NCI-H2081 (cell line): ENCODE results near the gene SLC13A3.

Experiments used
- DNase-seq, 2 experiments: peaks; one replicate each; lab custom pipeline; 2025; lab: John Stamatoyannopoulos, UW

SLC13A3 gene, protein sequence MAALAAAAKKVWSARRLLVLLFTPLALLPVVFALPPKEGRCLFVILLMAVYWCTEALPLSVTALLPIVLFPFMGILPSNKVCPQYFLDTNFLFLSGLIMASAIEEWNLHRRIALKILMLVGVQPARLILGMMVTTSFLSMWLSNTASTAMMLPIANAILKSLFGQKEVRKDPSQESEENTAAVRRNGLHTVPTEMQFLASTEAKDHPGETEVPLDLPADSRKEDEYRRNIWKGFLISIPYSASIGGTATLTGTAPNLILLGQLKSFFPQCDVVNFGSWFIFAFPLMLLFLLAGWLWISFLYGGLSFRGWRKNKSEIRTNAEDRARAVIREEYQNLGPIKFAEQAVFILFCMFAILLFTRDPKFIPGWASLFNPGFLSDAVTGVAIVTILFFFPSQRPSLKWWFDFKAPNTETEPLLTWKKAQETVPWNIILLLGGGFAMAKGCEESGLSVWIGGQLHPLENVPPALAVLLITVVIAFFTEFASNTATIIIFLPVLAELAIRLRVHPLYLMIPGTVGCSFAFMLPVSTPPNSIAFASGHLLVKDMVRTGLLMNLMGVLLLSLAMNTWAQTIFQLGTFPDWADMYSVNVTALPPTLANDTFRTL

DNA sequence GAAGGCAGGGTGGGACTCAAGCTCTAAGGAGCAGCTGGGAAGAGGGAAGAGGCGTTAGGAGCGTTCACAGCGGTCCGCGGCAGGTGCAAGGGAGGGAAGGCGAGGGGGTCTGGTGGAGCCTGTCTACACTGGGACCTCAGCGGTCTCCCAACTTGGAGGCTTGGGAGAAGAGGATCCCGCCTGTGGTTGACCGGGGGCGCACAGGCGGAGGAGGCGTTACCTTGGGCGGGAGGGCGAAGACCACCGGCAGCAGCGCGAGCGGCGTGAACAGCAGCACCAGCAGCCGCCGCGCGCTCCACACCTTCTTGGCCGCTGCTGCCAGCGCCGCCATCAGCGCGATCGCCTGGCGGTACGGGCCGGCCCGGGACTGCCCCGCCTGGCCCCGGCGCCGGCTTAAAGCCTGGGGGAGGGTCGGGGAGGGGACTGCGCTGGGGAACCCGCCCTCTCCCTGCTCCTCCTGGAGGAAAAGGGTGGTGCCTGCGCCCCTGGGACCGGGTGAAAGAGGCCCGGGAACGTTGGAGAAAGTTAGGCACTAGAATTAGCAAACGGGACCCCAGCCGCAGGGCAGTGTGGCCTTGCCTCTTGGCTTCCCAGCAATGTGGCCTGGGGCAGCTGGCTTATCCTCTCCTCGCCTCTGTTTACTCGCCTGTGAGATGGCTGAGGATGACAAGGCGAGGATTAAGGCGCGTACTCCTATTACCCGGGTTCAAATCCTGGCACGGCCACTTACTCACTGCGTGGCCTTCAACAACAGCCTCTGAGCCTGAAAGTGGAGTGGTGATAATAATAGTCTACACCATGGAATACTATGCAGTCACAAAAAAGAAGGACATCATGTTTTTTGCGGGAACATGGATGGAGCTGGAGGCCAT, at the start of gene SLC13A3:
SLC13A3 (minus strand) TSS at position 369 of the 872 bp plus-strand sequence; CDS start at position 331, 38 bp downstream.
- no peak for DNase-seq

DNA sequence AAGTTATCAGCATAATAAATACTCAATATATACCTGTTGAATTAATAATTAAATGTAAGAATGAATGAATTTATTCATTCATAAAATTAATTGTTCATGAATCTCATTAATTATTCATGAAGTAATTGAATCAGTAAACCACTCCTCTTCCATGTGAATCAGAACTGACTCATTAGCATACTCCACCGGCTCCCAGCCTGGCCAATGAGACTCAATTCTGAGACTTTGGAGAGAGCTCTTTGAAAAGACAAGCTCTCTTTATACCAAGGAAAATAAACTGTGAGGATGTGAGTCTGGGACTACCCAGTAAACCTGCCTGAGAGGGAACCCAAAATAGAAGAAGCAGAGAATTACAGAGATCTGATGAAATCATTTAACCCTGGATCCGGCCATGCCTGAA, 49.8 kb upstream of the SLC13A3 start:
- no peak for DNase-seq

GRCh38 chr20:46700481-46700880, 49.2 kb upstream of the SLC13A3 start:
- DNase-seq = no peak

DNA sequence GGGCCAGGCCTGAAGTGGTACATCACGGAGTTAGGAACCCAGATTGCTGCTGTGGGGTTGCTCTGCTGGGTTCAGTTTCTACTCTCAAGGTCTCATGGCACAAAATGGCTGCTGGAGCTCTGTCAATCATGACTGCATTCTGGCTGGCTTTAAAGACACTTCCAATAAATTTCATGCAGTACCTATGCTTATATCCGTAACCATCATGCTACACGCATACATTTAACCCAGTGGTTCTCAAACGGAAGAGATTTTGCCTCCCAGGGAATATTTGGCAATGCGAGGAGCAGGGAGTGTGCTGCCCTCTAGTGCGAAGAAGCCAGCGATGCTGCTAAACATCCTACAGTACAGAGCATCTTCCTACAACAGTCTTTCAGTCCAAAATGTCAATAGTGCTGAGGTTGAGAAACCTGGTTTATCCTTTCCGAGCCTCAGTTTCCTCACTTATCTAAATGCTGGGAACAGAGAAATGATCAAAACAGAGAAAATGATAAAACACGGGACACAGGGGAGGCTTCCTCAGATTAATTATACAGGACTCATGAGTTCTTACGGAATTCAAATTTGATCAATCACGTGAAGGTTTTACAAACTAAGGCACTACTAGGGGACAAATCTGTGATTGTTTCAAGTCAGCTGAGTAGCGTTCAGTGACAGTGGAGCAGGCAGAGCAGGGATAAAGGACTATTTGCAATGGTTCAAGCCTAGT, 48.5 kb upstream of the SLC13A3 start:
- DNase-seq = no peak

GRCh38 chr20:46698788-46699187, 47.5 kb upstream of the SLC13A3 start:
- DNase-seq = no peak

DNA sequence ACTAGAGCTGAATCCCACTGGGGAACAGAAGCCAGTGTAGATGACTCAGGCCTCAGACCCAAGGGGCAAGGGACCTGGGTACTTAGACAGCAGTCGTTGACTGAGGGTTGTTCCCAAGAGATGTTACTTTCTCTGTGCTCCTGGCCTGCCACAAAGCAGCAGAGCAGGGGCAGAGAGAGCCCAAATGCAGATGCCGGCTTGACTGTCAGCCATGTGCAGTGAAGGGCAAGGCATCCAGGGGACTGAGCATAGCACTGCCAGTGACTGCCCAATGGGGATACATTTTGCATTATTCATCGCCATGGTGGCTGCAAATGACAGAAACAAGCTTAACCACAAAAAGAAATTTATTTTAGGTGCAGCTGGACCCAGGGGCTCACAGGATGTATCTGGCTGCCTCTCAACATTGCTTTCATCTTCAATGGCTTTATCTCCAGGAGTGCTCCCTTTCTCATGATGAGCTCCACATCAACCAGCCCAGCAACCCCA, 45.6 kb upstream of the SLC13A3 start:
- DNase-seq = no peak

DNA sequence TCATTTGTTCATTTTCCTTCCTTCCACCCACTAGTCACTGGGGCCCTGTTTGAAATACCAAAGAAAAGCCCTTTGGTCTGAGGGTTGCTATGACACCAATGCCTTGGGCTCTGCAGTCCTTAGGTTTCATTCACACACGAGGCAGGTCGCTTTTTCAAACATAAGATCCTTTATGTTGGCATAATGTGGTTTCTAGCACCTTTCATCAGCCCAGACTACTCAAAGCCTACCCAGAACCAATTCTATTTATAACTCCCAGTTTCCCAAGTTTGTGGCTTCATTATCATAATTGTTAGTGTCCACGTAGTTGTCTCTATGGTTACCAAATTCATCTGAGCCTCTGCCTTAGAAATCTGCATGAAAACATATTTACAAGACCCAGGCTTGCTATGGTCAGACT, 44.6 kb upstream of the SLC13A3 start:
- DNase-seq = no peak

- no peak for DNase-seq
Observed at GRCh38 chr20:46694484-46694883, 43.2 kb upstream of the SLC13A3 start.

- DNase-seq = no peak
Observed at GRCh38 chr20:46691196-46691595, 39.9 kb upstream of the SLC13A3 start.

- DNase-seq = no peak
Observed at GRCh38 chr20:46690219-46691106, 39.2 kb upstream of the SLC13A3 start.

DNA sequence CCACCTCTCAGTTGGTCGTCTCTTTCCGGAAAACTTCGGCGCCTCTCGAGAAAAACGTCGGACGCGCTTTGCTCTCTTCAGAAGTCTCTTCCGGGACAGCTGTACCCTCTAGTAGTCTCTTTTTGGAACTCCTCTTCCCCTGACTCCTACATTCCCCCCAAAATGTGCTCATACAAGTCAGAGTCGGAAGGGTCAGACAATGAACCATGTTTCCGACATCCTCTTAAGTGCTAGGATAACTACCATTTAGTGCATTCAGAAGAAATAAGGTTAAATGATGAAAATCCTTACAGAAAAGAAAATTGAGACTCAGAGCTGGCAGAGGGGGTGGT, 38.5 kb upstream of the SLC13A3 start:
- DNase-seq = no peak

- DNase-seq = peak; percentile 82 to 91
Observed at GRCh38 chr20:46689082-46689753, 38.0 kb upstream of the SLC13A3 start, which contains the start of gene TP53RK. Gene TP53RK, minus strand, starts transcription at chr20:46689444. Its CDS starts 30 bp downstream, at chr20:46689414.

- peak; percentile 5 to 38 for DNase-seq
Observed at GRCh38 chr20:46688151-46689081, 37.2 kb upstream of the SLC13A3 start.

DNA sequence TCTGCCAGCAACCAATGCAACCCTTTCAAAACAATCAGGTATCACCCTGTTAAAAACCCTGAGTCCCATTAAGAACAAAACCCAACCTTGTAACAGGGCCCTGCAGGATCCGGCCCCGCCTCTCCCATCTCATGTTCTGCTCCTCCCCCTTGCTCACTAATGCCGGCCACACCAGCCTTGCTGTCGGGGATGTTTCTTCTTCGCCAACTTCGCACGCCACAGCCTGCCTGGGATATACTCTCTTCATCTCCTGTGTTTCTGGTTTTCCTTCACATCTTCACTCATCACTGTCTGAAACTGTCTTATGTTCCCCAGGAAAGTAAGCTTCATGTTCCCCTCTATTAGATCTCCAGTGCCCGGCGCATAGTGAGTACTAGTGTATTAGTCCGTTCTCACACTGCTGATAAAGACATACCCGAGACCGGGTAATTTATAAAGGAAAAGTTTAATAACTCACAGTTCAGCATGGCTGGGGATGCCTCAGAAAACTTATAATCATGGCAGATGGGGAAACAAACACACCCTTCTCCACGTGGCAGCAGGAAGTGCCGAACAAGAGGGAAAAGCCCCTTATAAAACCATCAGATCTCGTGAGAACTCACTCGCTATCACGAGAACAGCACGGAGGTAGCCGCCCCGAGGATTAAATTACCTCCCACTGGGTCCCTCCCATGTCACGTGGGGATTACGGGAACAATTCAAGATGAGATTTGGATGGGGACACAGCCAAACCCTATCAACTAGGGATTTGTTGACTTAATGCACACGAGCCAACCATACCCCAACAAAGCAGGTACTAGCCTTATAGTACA, 32.9 kb upstream of the SLC13A3 start:
- DNase-seq = no peak

- no peak for DNase-seq
Observed at GRCh38 chr20:46683668-46683938, 32.3 kb upstream of the SLC13A3 start.

- DNase-seq = no peak
Observed at GRCh38 chr20:46683011-46683667, 31.9 kb upstream of the SLC13A3 start.

DNA sequence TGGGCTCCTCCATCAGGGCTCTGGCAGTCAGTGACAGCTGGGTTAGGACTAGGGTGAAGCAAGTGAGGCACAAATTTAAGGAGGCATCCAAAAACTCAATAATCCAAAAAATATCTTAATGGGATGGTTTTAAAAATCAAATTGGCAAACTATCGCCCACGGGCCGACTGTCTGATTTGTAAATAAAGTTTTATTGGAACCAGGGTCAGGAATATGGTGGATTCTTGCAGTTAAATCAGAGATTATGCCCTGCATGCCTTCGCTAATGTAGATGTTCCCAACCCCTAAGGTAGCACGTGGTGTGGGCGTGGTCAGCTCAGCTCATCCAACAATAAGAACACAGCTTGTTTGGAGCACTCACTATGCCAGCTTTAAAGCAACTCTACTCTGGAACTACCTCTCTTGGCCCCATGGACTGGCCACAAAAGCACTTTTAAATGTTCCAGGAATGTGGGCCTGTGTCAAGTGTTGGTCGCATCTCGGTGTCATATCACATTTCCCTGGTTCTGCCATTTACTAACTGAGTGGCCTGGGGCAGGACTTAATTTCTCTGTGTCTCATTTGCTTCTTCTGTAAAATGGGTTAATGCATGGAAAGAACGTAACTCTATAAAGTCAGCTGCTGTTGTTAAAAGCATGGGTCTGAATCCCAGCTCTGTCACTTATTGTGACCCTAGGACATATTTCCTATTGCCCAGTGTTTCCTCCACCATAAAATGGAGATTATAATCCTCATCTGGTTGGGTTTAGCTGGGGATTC, 31.0 kb upstream of the SLC13A3 start:
- no peak for DNase-seq
